Stimulated activated CD4-positive, alpha-beta T cell treated with anti-CD3 and anti-CD28 coated beads, Interleukin-2, amount 100 ng/mL, for 48 hours (primary cell): ENCODE results near the gene BEND7.
"Not testable (repeated sequence)": the region's sequence is repeated elsewhere in the genome, so short reads cannot be mapped to it uniquely, and the experiment has no call there.

Source experiments
- DNase-seq, 2 donors: peaks; one replicate each; pipeline ENCODE4 v3.0.0-alpha.2; 2020

BEND7 gene

GRCh38 chr10:13528875-13529713 lies at the start of gene BEND7:
Gene BEND7, minus strand, starts transcription at chr10:13529014. Its CDS starts 481 bp downstream, at chr10:13528533.
- DNase-seq = no peak

GRCh38 chr10:13573960-13574359 lies 45.1 kb upstream of the BEND7 start:
- no peak for DNase-seq

GRCh38 chr10:13571541-13571940 lies 42.7 kb upstream of the BEND7 start:
- DNase-seq = no peak

GRCh38 chr10:13567030-13567429 lies 38.2 kb upstream of the BEND7 start:
- DNase-seq = no peak

GRCh38 chr10:13564576-13564975 lies 35.8 kb upstream of the BEND7 start:
- no peak for DNase-seq

- DNase-seq = no peak
Measured at GRCh38 chr10:13563481-13564445, 34.9 kb upstream of the BEND7 start.

- no peak for DNase-seq
Measured at GRCh38 chr10:13560597-13560996, 31.8 kb upstream of the BEND7 start.

- DNase-seq = no peak
Measured at GRCh38 chr10:13559124-13559700, 30.4 kb upstream of the BEND7 start.

- DNase-seq = no peak
Measured at GRCh38 chr10:13555884-13556510, 27.2 kb upstream of the BEND7 start.

- DNase-seq = no peak
Measured at GRCh38 chr10:13550802-13551201, 22.0 kb upstream of the BEND7 start.

- DNase-seq = no peak
Measured at GRCh38 chr10:13542533-13542932, 13.7 kb upstream of the BEND7 start.

- not testable (repeated sequence) for DNase-seq
Measured at GRCh38 chr10:13537985-13538384, 9.2 kb upstream of the BEND7 start.

GRCh38 chr10:13536674-13537366 lies 8.0 kb upstream of the BEND7 start:
- peak; percentile 18 to 20 for DNase-seq

GRCh38 chr10:13535346-13535745 lies 6.5 kb upstream of the BEND7 start:
- DNase-seq = no peak

- no peak for DNase-seq
Measured at GRCh38 chr10:13529714-13529973, 830 bp upstream of the BEND7 start.

- DNase-seq = no peak
Measured at GRCh38 chr10:13528123-13528874, 515 bp downstream of the BEND7 start.

GRCh38 chr10:13527864-13528122 lies 1.0 kb downstream of the BEND7 start:
- no peak for DNase-seq

- no peak for DNase-seq
Measured at GRCh38 chr10:13526948-13527863, 1.6 kb downstream of the BEND7 start.

- DNase-seq = no peak
Measured at GRCh38 chr10:13525663-13526062, 3.2 kb downstream of the BEND7 start.

- no peak for DNase-seq
Measured at GRCh38 chr10:13521026-13521425, 7.8 kb downstream of the BEND7 start.

- DNase-seq = no peak
Measured at GRCh38 chr10:13520194-13520593, 8.6 kb downstream of the BEND7 start.
